Activated naive CD8-positive, alpha-beta T cell treated with anti-CD3 and anti-CD28 coated beads, Interleukin-2, amount 50 U/mL, for 24 hours (primary cell): Measurements from ENCODE around the gene MYOCD.
"Not testable (repeated sequence)": the region's sequence is repeated elsewhere in the genome, so short reads cannot be mapped to it uniquely, and the experiment has no call there.

Source experiments
- ATAC-seq: fragments of 150-1000 bp; cut with Tn5 transposase; one replicate; pipeline ENCODE4 v1.10.0; 2021
- DNase-seq: peaks from one replicate; pipeline ENCODE4 v3.0.0; 2021
- H3K27ac Mint-ChIP-seq: one replicate; pipeline ENCODE4 v1.8.0; 2021; ENCODE audit warnings: mild to moderate bottlenecking, mixed read lengths
- H3K27me3 Mint-ChIP-seq: one replicate; pipeline ENCODE4 v1.8.0; 2021; ENCODE audit warnings: mixed read lengths
- H3K36me3 Mint-ChIP-seq: one replicate; pipeline ENCODE4 v1.8.0; 2021; ENCODE audit warnings: low read depth, mixed read lengths
- H3K4me1 Mint-ChIP-seq: one replicate; pipeline ENCODE4 v1.8.0; 2021; ENCODE audit warnings: mixed read lengths
- H3K4me3 Mint-ChIP-seq: one replicate; pipeline ENCODE4 v1.8.0; 2021; ENCODE audit warnings: mild to moderate bottlenecking, moderate library complexity, mixed read lengths
- H3K9me3 Mint-ChIP-seq: one replicate; pipeline ENCODE4 v1.8.0; 2021; ENCODE audit warnings: mixed read lengths

MYOCD gene

DNA sequence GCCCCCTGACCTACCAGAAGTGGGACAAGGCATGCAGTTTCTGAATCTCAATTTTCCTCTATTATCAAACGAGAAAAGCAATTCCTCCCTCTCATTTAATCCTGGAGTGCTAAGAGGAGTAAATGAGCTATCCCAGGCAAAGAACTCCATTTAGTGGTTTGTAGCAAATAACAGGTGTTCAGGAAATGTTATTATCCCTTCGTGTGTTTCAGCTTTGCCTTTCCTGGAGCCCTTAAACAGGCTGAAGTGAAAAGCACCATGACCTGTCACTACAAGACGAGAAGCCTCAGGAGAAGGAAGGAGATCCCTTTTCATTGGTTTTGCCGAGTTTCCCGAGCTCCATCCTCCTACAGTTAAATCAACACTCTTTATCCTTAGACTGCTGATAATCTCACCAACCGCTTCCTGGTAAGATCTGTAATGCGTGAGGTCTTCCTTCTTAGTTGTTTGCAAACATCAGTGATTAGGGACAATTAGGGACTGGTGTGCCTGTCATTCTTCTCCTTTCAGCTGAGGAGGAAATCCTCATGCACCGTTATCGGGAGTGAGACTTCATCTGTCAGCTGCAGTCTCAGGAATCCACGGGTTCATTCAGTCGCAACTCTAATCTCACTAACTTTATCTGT lies 30.8 kb upstream of the MYOCD start:
- Mint-ChIP-seq H3K36me3 (no peaks in the 10 kb centered on the region), H3K27ac (no peak overlapping the region), H3K9me3 (no peaks in the 10 kb centered on the region), H3K4me3 (no peak overlapping the region), H3K27me3 (no peaks in the 10 kb centered on the region), H3K4me1 (no peaks in the 10 kb centered on the region)
- ATAC-seq: no peak
- no peak for DNase-seq

DNA sequence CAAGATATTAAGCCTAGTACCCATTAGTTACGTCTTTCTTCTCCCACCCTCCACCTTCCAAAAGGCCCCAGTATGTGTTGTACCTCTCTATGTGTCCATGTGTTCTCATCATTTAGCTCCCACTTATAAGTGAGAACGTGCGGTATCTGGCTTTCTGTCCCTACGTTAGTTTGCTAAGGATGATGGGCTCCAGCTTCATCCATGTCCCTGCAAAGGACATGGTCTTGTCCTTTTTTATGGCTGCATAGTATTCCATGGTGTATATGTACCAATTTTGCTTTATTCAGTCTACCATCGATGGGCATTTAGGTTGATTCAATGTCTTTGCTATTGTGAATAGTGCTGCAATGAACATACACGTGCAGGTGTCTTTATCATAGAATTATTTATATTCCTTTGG lies 29.7 kb upstream of the MYOCD start:
- not testable (repeated sequence) for H3K36me3 Mint-ChIP-seq, H3K27ac Mint-ChIP-seq, ATAC-seq

GRCh38 chr17:12637015-12637414 lies 28.7 kb upstream of the MYOCD start:
- DNase-seq (no peak), ATAC-seq (no peak)
- H3K4me1 Mint-ChIP-seq: no peaks in the 10 kb centered on the region
- H3K27ac Mint-ChIP-seq: no peak overlapping the region
- no peaks in the 10 kb centered on the region for H3K36me3 Mint-ChIP-seq
- H3K27me3 Mint-ChIP-seq: no peaks in the 10 kb centered on the region
- no peaks in the 10 kb centered on the region for H3K9me3 Mint-ChIP-seq
- no peak overlapping the region for H3K4me3 Mint-ChIP-seq

More for the DNA sequence above, 29.7 kb upstream of the MYOCD start:
- H3K9me3 Mint-ChIP-seq, DNase-seq, H3K27me3 Mint-ChIP-seq, H3K4me1 Mint-ChIP-seq, H3K4me3 Mint-ChIP-seq: not testable (repeated sequence)

DNA sequence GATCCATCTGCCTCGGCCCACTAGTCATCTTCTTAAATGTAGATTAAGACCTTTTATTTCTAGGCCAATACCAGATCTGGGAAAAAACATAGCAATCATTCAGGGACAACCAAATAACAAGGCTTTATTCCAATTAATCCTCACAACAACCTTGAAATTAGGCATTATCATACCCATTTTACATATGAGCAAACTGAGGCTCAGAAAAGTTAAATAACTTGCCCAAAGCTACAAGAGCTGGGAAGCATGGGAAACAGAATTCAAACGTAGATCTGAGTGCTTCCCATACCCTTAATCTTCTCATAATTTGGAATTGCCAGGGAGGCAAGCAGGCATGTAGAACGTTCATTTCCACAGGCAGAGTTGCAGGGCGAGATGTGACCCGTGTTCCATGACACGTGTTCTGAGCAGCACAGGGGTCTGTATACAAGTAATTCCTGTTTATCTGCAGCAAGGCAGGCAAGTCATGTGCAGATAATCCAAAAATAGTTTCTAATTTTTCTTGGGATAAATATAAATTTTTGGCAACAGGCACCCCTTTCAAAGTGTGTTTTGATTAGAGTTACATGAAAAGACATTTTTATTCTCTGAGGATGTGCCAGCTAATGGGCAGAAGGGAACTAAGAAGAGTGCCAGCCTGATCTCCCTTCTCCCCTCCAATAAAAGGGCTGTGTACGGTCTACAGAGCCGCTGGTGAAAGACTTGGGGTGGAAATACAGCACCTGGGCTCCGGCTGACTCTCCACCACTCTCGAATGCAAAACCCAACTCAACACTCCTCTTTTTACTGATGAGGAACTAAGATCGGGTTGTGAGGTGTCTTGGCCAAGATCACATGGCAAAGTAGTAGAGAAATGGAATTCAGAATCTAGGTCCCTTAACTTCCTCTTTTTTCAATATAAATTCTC lies 27.7 kb upstream of the MYOCD start:
- no peaks in the 10 kb centered on the region for H3K27me3 Mint-ChIP-seq
- ATAC-seq (no peak), DNase-seq (no peak)
- no peaks in the 10 kb centered on the region for H3K9me3 Mint-ChIP-seq
- H3K4me3 Mint-ChIP-seq: no peak overlapping the region
- no peaks in the 10 kb centered on the region for H3K4me1 Mint-ChIP-seq
- no peaks in the 10 kb centered on the region for H3K36me3 Mint-ChIP-seq
- no peak overlapping the region for H3K27ac Mint-ChIP-seq

DNA sequence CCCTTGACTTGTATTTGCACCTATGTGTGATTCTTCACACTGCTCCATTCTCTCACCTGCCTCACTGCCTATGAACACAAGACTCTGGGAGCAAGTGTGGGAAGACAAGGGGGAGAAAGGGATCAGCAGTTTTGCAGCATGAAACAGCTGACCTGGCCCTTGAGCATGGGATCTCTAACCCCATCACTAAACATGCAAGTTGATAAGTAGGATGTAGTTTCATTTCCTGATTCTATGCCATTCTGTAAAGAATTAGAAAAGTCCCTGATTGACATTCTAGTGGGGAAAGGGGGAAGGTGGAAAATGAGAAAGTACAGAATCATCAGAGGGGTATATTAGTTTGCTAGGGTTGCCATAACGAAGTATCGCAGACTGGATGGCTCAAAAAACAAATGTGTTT lies 25.3 kb upstream of the MYOCD start:
- Mint-ChIP-seq H3K27ac (no peak overlapping the region), H3K4me1 (no peaks in the 10 kb centered on the region), H3K27me3 (no peaks in the 10 kb centered on the region), H3K9me3 (peaks cover 4% of the 10 kb centered on the region), H3K4me3 (no peak overlapping the region), H3K36me3 (no peaks in the 10 kb centered on the region)
- ATAC-seq (no peak), DNase-seq (no peak)

DNA sequence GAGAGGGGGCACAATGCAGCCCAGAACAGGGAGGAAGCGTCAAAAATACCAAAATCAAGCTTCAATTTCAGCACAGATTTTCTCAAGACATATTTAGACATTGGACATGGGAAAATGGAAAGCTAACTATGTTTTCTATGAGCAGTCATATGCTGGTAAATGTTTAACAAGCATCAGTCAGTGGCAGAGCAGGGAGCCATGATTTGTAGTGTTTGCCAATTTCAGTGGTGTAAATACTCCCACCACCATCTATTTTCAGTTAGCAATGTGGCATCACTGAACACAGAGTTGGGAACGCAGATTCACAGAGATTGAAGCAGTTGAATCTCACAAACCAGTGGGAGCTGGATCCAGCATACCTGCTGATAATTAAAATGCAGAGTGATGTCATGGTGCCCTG lies 24.6 kb upstream of the MYOCD start:
- H3K4me3 Mint-ChIP-seq: no peak overlapping the region
- H3K9me3 Mint-ChIP-seq: peaks cover 4% of the 10 kb centered on the region
- no peaks in the 10 kb centered on the region for H3K27me3 Mint-ChIP-seq
- H3K36me3 Mint-ChIP-seq: no peaks in the 10 kb centered on the region
- ATAC-seq (no peak), DNase-seq (no peak)
- H3K27ac Mint-ChIP-seq: no peak overlapping the region
- no peaks in the 10 kb centered on the region for H3K4me1 Mint-ChIP-seq

DNA sequence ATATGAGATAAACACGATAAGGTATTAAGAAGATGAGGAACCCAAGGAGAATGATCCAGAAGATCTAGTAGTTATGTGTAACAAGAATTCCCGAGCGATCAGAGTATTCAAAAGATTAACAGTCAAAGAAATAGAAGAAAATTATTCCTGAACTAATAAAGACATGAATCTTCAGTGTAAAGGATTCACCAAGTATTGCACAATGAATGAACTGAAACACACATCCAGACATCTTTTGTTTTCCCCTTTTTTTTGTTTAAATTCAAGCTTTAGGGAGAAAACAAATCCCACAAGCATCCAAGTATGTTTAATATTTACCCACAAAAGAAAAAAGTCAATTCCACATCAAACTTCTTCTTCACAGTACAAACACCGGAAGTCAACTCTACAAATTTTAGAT lies 23.7 kb upstream of the MYOCD start:
- ATAC-seq (no peak), DNase-seq (no peak)
- no peaks in the 10 kb centered on the region for H3K36me3 Mint-ChIP-seq
- no peak overlapping the region for H3K4me3 Mint-ChIP-seq
- no peak overlapping the region for H3K27ac Mint-ChIP-seq
- no peaks in the 10 kb centered on the region for H3K27me3 Mint-ChIP-seq
- peaks cover 4% of the 10 kb centered on the region for H3K9me3 Mint-ChIP-seq
- no peaks in the 10 kb centered on the region for H3K4me1 Mint-ChIP-seq

GRCh38 chr17:12643822-12644221 lies 21.9 kb upstream of the MYOCD start:
- H3K4me3 Mint-ChIP-seq: no peak overlapping the region
- DNase-seq (no peak), ATAC-seq (no peak)
- no peak overlapping the region for H3K27ac Mint-ChIP-seq
- H3K9me3 Mint-ChIP-seq: peaks cover 4% of the 10 kb centered on the region
- no peaks in the 10 kb centered on the region for H3K4me1 Mint-ChIP-seq
- no peaks in the 10 kb centered on the region for H3K36me3 Mint-ChIP-seq
- H3K27me3 Mint-ChIP-seq: peaks cover 2% of the 10 kb centered on the region

- Mint-ChIP-seq H3K27me3 (peaks cover 3% of the 10 kb centered on the region), H3K36me3 (no peaks in the 10 kb centered on the region), H3K4me3 (no peak overlapping the region), H3K27ac (no peak overlapping the region), H3K4me1 (no peaks in the 10 kb centered on the region), H3K9me3 (peaks cover 4% of the 10 kb centered on the region)
- DNase-seq: no peak
- no peak for ATAC-seq
These were observed 21.1 kb upstream of the MYOCD start for GRCh38 chr17:12644623-12645022.

- Mint-ChIP-seq H3K9me3 (peaks cover 4% of the 10 kb centered on the region), H3K4me3 (no peak overlapping the region), H3K36me3 (no peaks in the 10 kb centered on the region), H3K4me1 (no peaks in the 10 kb centered on the region), H3K27ac (no peak overlapping the region), H3K27me3 (peaks cover 5% of the 10 kb centered on the region)
- ATAC-seq (no peak), DNase-seq (no peak)
These were observed 18.8 kb upstream of the MYOCD start for GRCh38 chr17:12646761-12647422.

DNA sequence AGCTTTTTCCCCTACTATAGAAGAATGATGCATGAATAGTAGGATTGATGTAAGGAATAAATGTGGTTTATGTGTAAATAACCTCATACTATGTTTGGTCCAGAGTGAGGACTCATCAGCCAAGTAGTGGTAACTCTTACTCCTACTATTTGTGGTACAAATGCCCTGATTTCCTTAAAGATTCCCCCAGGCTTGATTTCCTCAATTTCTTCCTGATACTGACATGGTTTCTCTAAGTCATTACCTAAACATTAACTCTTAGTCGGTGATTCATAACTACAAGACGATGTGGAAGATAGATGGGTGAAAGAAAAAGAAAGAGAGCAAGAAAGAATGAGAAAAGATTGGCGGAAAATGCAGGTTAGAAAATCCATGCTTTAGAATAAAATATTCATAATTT lies 17.2 kb upstream of the MYOCD start:
- H3K27me3 Mint-ChIP-seq: peaks cover 5% of the 10 kb centered on the region
- no peak for ATAC-seq
- no peaks in the 10 kb centered on the region for H3K36me3 Mint-ChIP-seq
- H3K27ac Mint-ChIP-seq: no peak overlapping the region
- DNase-seq: no peak
- H3K9me3 Mint-ChIP-seq: peaks cover 3% of the 10 kb centered on the region
- H3K4me3 Mint-ChIP-seq: no peak overlapping the region
- H3K4me1 Mint-ChIP-seq: no peaks in the 10 kb centered on the region

GRCh38 chr17:12655936-12656335 lies 9.8 kb upstream of the MYOCD start:
- DNase-seq: no peak
- no peak for ATAC-seq
- no peaks in the 10 kb centered on the region for H3K27me3 Mint-ChIP-seq
- H3K27ac Mint-ChIP-seq: no peak overlapping the region
- no peaks in the 10 kb centered on the region for H3K4me1 Mint-ChIP-seq
- no peak overlapping the region for H3K4me3 Mint-ChIP-seq
- no peaks in the 10 kb centered on the region for H3K36me3 Mint-ChIP-seq
- peaks cover 8% of the 10 kb centered on the region for H3K9me3 Mint-ChIP-seq

DNA sequence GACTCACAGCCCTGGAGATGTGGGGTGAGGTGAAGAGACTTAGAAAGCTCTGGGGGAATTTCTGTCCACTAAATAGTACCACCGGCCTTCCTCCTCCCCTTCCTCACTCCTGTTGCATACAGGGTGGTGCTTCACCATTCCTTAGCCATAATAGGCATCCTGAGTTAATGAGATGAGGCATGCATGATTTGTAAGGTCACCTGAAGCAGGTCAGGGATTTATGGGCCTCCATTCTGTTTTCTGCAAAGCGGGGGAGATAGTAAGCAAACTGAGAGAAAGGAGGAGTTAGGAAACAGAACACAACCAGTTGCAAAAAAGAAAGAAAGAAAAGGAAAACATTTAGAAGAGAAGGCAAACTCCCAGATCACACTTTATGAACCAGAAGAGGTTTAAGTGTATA lies 9.3 kb upstream of the MYOCD start:
- ATAC-seq (no peak), DNase-seq (no peak)
- no peaks in the 10 kb centered on the region for H3K4me1 Mint-ChIP-seq
- no peaks in the 10 kb centered on the region for H3K36me3 Mint-ChIP-seq
- H3K27me3 Mint-ChIP-seq: no peaks in the 10 kb centered on the region
- H3K4me3 Mint-ChIP-seq: no peak overlapping the region
- H3K9me3 Mint-ChIP-seq: peaks cover 8% of the 10 kb centered on the region
- no peak overlapping the region for H3K27ac Mint-ChIP-seq

GRCh38 chr17:12659500-12659899 lies 6.2 kb upstream of the MYOCD start:
- no peaks in the 10 kb centered on the region for H3K4me1 Mint-ChIP-seq
- no peak overlapping the region for H3K4me3 Mint-ChIP-seq
- no peaks in the 10 kb centered on the region for H3K9me3 Mint-ChIP-seq
- H3K27me3 Mint-ChIP-seq: peaks cover 16% of the 10 kb centered on the region
- no peak overlapping the region for H3K27ac Mint-ChIP-seq
- no peak for ATAC-seq
- no peak for DNase-seq
- no peaks in the 10 kb centered on the region for H3K36me3 Mint-ChIP-seq

GRCh38 chr17:12664252-12664651 lies 1.4 kb upstream of the MYOCD start:
- Mint-ChIP-seq H3K36me3 (no peaks in the 10 kb centered on the region), H3K27ac (no peak overlapping the region), H3K27me3 (peaks cover 42% of the 10 kb centered on the region), H3K4me3 (no peak overlapping the region), H3K4me1 (peaks cover 3% of the 10 kb centered on the region), H3K9me3 (no peaks in the 10 kb centered on the region)
- DNase-seq: no peak
- no peak for ATAC-seq
